Uterus (tissue), 2 donors: ENCODE results near the gene EYS.

Experiments
- CTCF ChIP-seq, 4 experiments: fragments of 200-600 bp in 2 of 4; fragments of 450-650 bp in 2 of 4; sonication (generic) in 2 of 4; IDR thresholded peaks; one replicate each; pipeline ENCODE4 v1.5.1; 2016 to 2019; ENCODE audit warnings: antibody characterized with exemption in 4 of 4, mild to moderate bottlenecking in 2 of 4, moderate library complexity in 1 of 4
- POLR2A ChIP-seq, 2 donors: fragments of 450-650 bp; IDR thresholded peaks; one replicate each; pipeline ENCODE4 v1.6.1; 2016; ENCODE audit warnings: antibody characterized with exemption in 2 of 2, mild to moderate bottlenecking in 1 of 2, moderate library complexity in 1 of 2

GRCh38 chr6:65149841-65150240 is 557.2 kb downstream of the EYS start:
- TF ChIP-seq CTCF (IDR thresholded peaks at IDR 0.05) (no peak), POLR2A (IDR thresholded peaks at IDR 0.05) (no peak)
